Left lung (tissue), 10 donors: ENCODE results near the gene CCDC51. TPM values are rescaled to one million over a fixed set of nuclear protein-coding genes. Genes with fewer than 3 reads are reported as not detected.

ENCODE experiments used
- ATAC-seq: fragments of 200-7000 bp; cut with Tn5 transposase; one replicate; pipeline ENCODE4 v1.9.1; 2020; ENCODE audit warnings: moderate library complexity
- DNase-seq, 4 donors: peaks; one replicate each; pipeline ENCODE4 v3.0.0-alpha.2; 2013 to 2020
- H3K27ac ChIP-seq, 2 donors: fragments of 200-600 bp; sonication (generic) in 1 of 2; one replicate each; pipeline versions ENCODE4 v1.5.0 to v1.8.0; 2020 to 2021
- H3K27me3 ChIP-seq, 2 donors: fragments of 200-600 bp; sonication (generic) in 1 of 2; one replicate each; pipeline versions ENCODE4 v1.5.0 to v1.8.0; 2020 to 2021
- H3K36me3 ChIP-seq, 2 donors: fragments of 200-600 bp; sonication (generic) in 1 of 2; one replicate each; pipeline versions ENCODE4 v1.5.0 to v1.8.0; 2020 to 2021
- H3K4me1 ChIP-seq, 2 donors: fragments of 200-600 bp; one replicate each; pipeline ENCODE4 v1.8.0; 2021
- H3K4me3 ChIP-seq, 2 donors: fragments of 200-600 bp; sonication (generic) in 1 of 2; one replicate each; pipeline versions ENCODE4 v1.5.0 to v1.8.0; 2020 to 2021; ENCODE audit warnings: mild to moderate bottlenecking in 1 of 2
- H3K9me3 ChIP-seq, 2 donors: fragments of 200-600 bp; sonication (generic) in 1 of 2; one replicate each; pipeline versions ENCODE4 v1.5.0 to v1.8.0; 2020 to 2021
- CTCF ChIP-seq, 2 donors: fragments of 200-600 bp; sonication (generic) in 1 of 2; IDR thresholded peaks; one replicate each; pipeline versions ENCODE4 v1.5.0 to v1.8.0; 2021; ENCODE audit warnings: antibody characterized with exemption in 2 of 2
- intact Hi-C, 2 donors: fragments of 100-400 bp; cut with DNase I; formaldehyde crosslinking; loops; one replicate each; pipeline versions ENCODE4 v1.11.2 to v1.14.2; 2022
- polyA plus RNA-seq, 6 donors: library from polyadenylated mRNA; unstranded; fragments of 120-200 nt; gene quantifications; one replicate each; pipeline ENCODE4 v1.2.1, GENCODE V29; 2013; ENCODE audit not compliant: insufficient read length in 6 of 6
- total RNA-seq, 2 donors: library from RNA; stranded (reverse); fragmentation: NEBNext Ultra II Directional; extraction: Animal tissue kit (Norgen Biotek cat#: 25700); gene quantifications; one replicate each; pipeline ENCODE4 v1.2.1, GENCODE V29; 2021
- donor health status: DM: no; HTN: yes; CAD: no.
- donor health status: DM: no; HTN: no; CAD: no.

CCDC51 gene
- total and polyA plus RNA-seq, 8 donors: 13.4 to 16.2 (median 14.8) TPM

- H3K9me3 ChIP-seq: no peaks in the 10 kb centered on the region
- H3K4me3 ChIP-seq: no peak overlapping the region
- peaks cover 0 to 55% of the 10 kb centered on the region in 2 donors for H3K36me3 ChIP-seq
- peaks cover 23 to 53% of the 10 kb centered on the region in 2 donors for H3K4me1 ChIP-seq
- H3K27me3 ChIP-seq: no peaks in the 10 kb centered on the region
- H3K27ac ChIP-seq: peak overlapping the region; percentile 93 to 97
- DNase-seq: no peak
- no peak for TF ChIP-seq CTCF (IDR thresholded peaks at IDR 0.05)
- ATAC-seq: no peak
- intact Hi-C loops: no loop called here
Observed at GRCh38 chr3:48473617-48473952, 33.7 kb upstream of the CCDC51 start.

- DNase-seq: peak; percentile 87 to 97 (median 94)
- H3K4me1 ChIP-seq: peaks cover 23 to 58% of the 10 kb centered on the region in 2 donors
- H3K4me3 ChIP-seq: peak overlapping the region; percentile 85 to 92
- intact Hi-C loops: no loop called here
- peak; percentile 96 for ATAC-seq
- H3K27me3 ChIP-seq: no peaks in the 10 kb centered on the region
- H3K36me3 ChIP-seq: peaks cover 0 to 55% of the 10 kb centered on the region in 2 donors
- TF ChIP-seq CTCF (IDR thresholded peaks at IDR 0.05): peak; percentile 12 to 51
- H3K9me3 ChIP-seq: no peaks in the 10 kb centered on the region
- peak overlapping the region; percentile 93 to 97 for H3K27ac ChIP-seq
Observed at GRCh38 chr3:48472923-48473616, 33.2 kb upstream of the CCDC51 start.

- no peak for TF ChIP-seq CTCF (IDR thresholded peaks at IDR 0.05)
- ATAC-seq: peak; percentile 52
- no peaks in the 10 kb centered on the region for H3K9me3 ChIP-seq
Observed at GRCh38 chr3:48472673-48472922, 32.7 kb upstream of the CCDC51 start.

GRCh38 chr3:48470286-48470685 lies 30.4 kb upstream of the CCDC51 start:
- H3K4me1 ChIP-seq: peaks cover 38 to 85% of the 10 kb centered on the region in 2 donors

More at GRCh38 chr3:48472673-48472922, 32.7 kb upstream of the CCDC51 start:
- peak overlapping the region; percentile 93 to 97 for H3K27ac ChIP-seq
- intact Hi-C loops: no loop called here
- peak in 1 of 4 donors; percentile 43 for DNase-seq
- no peaks in the 10 kb centered on the region for H3K27me3 ChIP-seq
- peaks cover 26 to 63% of the 10 kb centered on the region in 2 donors for H3K4me1 ChIP-seq
- peaks cover 0 to 55% of the 10 kb centered on the region in 2 donors for H3K36me3 ChIP-seq
- H3K4me3 ChIP-seq: peak overlapping the region; percentile 85 to 92

More at GRCh38 chr3:48470286-48470685, 30.4 kb upstream of the CCDC51 start:
- TF ChIP-seq CTCF (IDR thresholded peaks at IDR 0.05): no peak
- DNase-seq (no peak), ATAC-seq (no peak)
- peak overlapping the region in 1 of 2 donors; percentile 93 for H3K27ac ChIP-seq
- H3K9me3 ChIP-seq: no peaks in the 10 kb centered on the region
- H3K36me3 ChIP-seq: peaks cover 0 to 42% of the 10 kb centered on the region in 2 donors
- H3K27me3 ChIP-seq: no peaks in the 10 kb centered on the region
- intact Hi-C loops: no loop called here
- H3K4me3 ChIP-seq: no peak overlapping the region
